Uterus (tissue), 2 donors: ENCODE data around the gene TTC38.

Experiments
- CTCF ChIP-seq, 4 experiments: fragments of 200-600 bp in 2 of 4; fragments of 450-650 bp in 2 of 4; sonication (generic) in 2 of 4; IDR thresholded peaks; one replicate each; pipeline ENCODE4 v1.5.1; 2016 to 2019; ENCODE audit warnings: antibody characterized with exemption in 4 of 4, mild to moderate bottlenecking in 2 of 4, moderate library complexity in 1 of 4
- POLR2A ChIP-seq, 2 donors: fragments of 450-650 bp; IDR thresholded peaks; one replicate each; pipeline ENCODE4 v1.6.1; 2016; ENCODE audit warnings: antibody characterized with exemption in 2 of 2, mild to moderate bottlenecking in 1 of 2, moderate library complexity in 1 of 2

- TF ChIP-seq CTCF (IDR thresholded peaks at IDR 0.05) (no peak), POLR2A (IDR thresholded peaks at IDR 0.05) (no peak)
Measured at GRCh38 chr22:46239261-46240048, 28.4 kb upstream of the TTC38 start.
